Measurements from ENCODE around the gene ACSL1. TPM values are rescaled to one million over a fixed set of nuclear protein-coding genes. Genes with fewer than 3 reads are reported as not detected.

Gene ACSL1
- total RNA-seq, 1 donor from 2014 or later = 4.3 TPM

DNA sequence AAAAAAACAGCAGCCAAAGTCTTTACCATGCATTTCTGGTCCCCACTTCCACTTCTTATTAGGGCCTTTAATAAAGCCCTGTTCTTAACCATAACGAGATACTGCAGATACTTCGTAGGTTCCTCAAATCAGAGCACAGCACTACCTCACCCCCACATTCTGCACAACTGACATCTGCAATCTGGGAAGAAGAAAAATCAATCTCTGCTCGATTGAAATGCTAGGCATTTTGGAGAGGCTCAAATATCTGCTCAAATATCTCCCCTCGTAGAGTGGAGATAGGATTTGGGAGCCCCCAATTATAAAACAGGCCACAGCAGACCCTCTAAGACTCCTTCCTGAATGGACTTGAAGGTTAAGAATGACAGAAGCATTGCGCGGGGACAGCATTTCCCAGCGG lies 51.6 kb downstream of the ACSL1 start:
- Mint-ChIP-seq H3K27ac (ENCODE audit: unreplicated experiment) (no peak overlapping the region), H3K9me3 (ENCODE audit: unreplicated experiment) (no peaks in the 10 kb centered on the region), H3K27me3 (ENCODE audit: unreplicated experiment) (no peaks in the 10 kb centered on the region), H3K4me3 (ENCODE audit: unreplicated experiment) (no peak overlapping the region), H3K36me3 (ENCODE audit: low read depth, unreplicated experiment) (peaks cover 1% of the 10 kb centered on the region), H3K4me1 (ENCODE audit: unreplicated experiment) (no peaks in the 10 kb centered on the region)
- DNase-seq (ENCODE audit: low spot score) = no peak
- TF ChIP-seq, protein P1, sequence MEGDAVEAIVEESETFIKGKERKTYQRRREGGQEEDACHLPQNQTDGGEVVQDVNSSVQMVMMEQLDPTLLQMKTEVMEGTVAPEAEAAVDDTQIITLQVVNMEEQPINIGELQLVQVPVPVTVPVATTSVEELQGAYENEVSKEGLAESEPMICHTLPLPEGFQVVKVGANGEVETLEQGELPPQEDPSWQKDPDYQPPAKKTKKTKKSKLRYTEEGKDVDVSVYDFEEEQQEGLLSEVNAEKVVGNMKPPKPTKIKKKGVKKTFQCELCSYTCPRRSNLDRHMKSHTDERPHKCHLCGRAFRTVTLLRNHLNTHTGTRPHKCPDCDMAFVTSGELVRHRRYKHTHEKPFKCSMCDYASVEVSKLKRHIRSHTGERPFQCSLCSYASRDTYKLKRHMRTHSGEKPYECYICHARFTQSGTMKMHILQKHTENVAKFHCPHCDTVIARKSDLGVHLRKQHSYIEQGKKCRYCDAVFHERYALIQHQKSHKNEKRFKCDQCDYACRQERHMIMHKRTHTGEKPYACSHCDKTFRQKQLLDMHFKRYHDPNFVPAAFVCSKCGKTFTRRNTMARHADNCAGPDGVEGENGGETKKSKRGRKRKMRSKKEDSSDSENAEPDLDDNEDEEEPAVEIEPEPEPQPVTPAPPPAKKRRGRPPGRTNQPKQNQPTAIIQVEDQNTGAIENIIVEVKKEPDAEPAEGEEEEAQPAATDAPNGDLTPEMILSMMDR (IDR thresholded peaks at IDR 0.05; ENCODE audit: unreplicated experiment) = no peak

DNA sequence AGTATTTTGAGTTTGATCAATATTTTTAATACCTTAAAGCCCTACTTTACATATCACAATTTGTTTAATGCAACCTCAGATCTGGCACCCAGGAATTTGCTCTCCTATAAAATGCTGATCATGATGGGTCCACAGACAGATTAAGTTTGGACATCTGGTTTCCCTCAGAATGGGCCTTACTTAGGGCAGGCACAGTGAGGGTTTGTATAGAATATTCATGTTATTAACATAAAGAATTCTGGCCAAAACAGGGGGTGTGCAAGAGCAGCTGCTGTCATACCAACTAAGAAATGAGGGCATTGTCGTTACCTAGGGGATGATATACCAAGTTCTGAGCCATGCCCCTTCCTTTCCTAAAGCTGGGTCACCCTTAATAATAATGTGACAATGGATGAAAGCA lies 54.4 kb downstream of the ACSL1 start:
- TF ChIP-seq, protein P1 (IDR thresholded peaks at IDR 0.05; ENCODE audit: unreplicated experiment) = no peak
- Mint-ChIP-seq H3K27ac (ENCODE audit: unreplicated experiment) (no peak overlapping the region), H3K27me3 (ENCODE audit: unreplicated experiment) (no peaks in the 10 kb centered on the region), H3K36me3 (ENCODE audit: low read depth, unreplicated experiment) (no peaks in the 10 kb centered on the region), H3K9me3 (ENCODE audit: unreplicated experiment) (no peaks in the 10 kb centered on the region), H3K4me3 (ENCODE audit: unreplicated experiment) (no peak overlapping the region), H3K4me1 (ENCODE audit: unreplicated experiment) (no peaks in the 10 kb centered on the region)
- no peak for DNase-seq (ENCODE audit: low spot score)

DNA sequence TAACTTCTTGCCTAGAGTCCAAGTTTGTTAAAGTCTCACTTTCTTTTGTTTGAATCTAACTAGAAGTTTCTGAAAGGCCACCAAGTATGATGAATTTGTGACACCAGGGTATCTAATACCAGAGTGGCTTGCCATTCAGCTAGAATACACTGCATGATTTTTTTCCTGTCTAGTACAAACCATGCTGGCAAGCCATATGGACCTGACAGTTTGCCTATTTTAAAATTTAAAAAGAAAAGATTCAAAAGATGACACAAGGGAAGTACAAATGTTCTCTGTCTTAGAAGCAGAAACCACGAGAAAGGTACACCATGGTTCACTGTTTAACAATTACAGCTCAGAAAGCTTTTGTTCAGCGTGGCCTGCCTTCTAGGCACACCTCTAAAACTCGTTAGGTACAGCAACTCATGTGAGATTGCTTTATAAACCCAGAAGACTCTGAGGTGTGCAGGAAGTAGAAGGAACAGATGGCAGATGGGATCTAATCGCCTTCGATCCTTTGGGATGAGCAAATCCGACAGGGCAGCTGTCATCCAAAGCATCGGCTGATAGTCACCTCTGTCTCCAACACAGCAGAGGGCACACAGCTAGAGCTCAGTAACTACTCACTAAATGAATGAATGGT lies 56.5 kb downstream of the ACSL1 start:
- Mint-ChIP-seq H3K36me3 (ENCODE audit: low read depth, unreplicated experiment) (no peaks in the 10 kb centered on the region), H3K9me3 (ENCODE audit: unreplicated experiment) (no peaks in the 10 kb centered on the region), H3K4me1 (ENCODE audit: unreplicated experiment) (no peaks in the 10 kb centered on the region), H3K27me3 (ENCODE audit: unreplicated experiment) (no peaks in the 10 kb centered on the region), H3K27ac (ENCODE audit: unreplicated experiment) (no peak overlapping the region), H3K4me3 (ENCODE audit: unreplicated experiment) (no peak overlapping the region)
- TF ChIP-seq, protein P1 (IDR thresholded peaks at IDR 0.05; ENCODE audit: unreplicated experiment) = no peak
- no peak for DNase-seq (ENCODE audit: low spot score)

DNA sequence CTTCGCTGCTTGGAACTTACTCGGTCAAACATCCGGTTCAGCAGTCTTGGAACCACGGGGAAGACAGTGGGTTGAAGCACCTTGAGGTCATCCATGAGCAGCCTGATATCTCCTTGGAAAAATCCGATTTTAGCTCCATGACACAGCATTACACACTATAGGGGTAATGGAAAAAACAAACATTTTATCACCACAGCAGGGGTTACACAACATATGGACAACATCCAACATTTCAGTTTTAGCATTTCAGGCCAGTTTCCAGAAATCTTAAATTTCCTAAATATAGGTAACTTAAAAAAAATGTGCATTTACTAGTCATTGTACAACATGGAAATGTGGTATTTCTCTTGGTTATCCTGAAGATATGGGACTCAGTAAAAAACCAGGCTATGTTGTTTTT lies 57.5 kb downstream of the ACSL1 start:
- H3K4me3 Mint-ChIP-seq (ENCODE audit: unreplicated experiment) = no peak overlapping the region
- TF ChIP-seq, protein P1 (IDR thresholded peaks at IDR 0.05; ENCODE audit: unreplicated experiment) = no peak
- no peaks in the 10 kb centered on the region for H3K36me3 Mint-ChIP-seq (ENCODE audit: low read depth, unreplicated experiment)
- H3K9me3 Mint-ChIP-seq (ENCODE audit: unreplicated experiment) = no peaks in the 10 kb centered on the region
- DNase-seq (ENCODE audit: low spot score) = no peak
- no peaks in the 10 kb centered on the region for H3K27me3 Mint-ChIP-seq (ENCODE audit: unreplicated experiment)
- H3K4me1 Mint-ChIP-seq (ENCODE audit: unreplicated experiment) = no peaks in the 10 kb centered on the region
- H3K27ac Mint-ChIP-seq (ENCODE audit: unreplicated experiment) = no peak overlapping the region

DNA sequence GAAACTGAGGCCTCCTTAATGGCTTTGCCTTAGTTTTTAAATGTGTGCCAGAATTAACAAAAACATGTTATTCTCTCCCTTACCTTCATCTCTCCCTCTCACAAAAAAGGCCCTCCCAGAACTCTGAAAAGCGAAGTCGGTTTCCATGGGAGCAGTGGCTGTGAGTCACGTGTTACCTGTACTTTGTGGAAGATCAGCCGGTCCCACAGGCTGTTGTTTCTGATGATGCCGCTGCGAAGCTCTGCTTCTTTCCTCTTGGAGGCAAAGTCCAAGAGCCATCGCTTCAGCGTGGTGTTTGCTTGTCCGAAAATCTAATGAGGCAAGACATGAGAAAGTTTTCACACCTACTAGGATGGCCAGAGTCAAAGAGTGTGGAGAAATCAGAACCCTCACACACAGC lies 59.3 kb downstream of the ACSL1 start:
- Mint-ChIP-seq H3K27ac (ENCODE audit: unreplicated experiment) (no peak overlapping the region), H3K9me3 (ENCODE audit: unreplicated experiment) (no peaks in the 10 kb centered on the region), H3K27me3 (ENCODE audit: unreplicated experiment) (no peaks in the 10 kb centered on the region), H3K4me3 (ENCODE audit: unreplicated experiment) (no peak overlapping the region), H3K4me1 (ENCODE audit: unreplicated experiment) (no peaks in the 10 kb centered on the region), H3K36me3 (ENCODE audit: low read depth, unreplicated experiment) (no peaks in the 10 kb centered on the region)
- TF ChIP-seq, protein P1 (IDR thresholded peaks at IDR 0.05; ENCODE audit: unreplicated experiment) = no peak
- no peak for DNase-seq (ENCODE audit: low spot score)
